ENCODE results near the gene BRD2. TPM values are rescaled to one million over a fixed set of nuclear protein-coding genes. Genes with fewer than 3 reads are reported as not detected.

BRD2 gene
- total RNA-seq, 1 donor from 2014 or later = 331 TPM

DNA sequence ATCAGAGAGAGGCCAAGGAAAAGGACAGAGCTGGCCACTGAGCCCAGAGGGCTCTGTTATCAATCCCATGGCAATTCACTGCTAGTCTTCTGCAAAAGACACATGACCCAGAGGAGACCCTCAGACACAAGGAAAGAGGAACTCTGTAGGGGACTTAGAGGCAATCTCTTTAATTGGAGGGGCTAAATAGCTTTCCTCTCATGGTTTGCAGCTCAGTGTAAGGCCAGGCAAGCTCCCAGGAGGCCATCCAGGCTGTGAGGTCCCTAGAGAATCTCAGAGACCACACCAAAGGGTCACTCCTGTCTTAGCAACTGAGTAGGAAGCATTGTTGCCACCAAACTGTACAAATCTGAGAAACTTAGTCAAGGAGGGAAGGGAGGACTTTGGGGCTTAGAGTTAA is 51.0 kb downstream of the BRD2 start:
- intact Hi-C loops (cut with micrococcal nuclease) = no loop called here

DNA sequence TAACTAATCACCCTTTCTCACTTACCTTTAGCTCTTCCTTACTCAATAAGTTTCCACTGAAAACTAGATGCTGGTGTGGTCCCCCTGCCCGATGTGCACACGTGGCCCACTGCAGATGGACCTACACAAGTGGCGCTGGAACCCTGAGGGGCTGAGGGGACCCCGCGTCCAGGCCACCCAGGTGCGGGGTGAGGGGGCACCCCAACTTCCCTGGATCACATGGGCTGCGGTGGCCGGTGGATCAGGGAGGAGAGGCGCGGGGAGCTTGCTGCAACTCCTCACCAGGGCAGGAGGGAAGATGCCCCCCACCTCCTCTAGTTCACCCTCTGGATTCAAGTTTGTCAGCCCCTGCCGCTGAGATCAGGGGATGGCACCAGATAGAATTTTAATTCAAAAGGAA is 53.5 kb downstream of the BRD2 start:
- intact Hi-C loops (cut with micrococcal nuclease) = no loop called here

DNA sequence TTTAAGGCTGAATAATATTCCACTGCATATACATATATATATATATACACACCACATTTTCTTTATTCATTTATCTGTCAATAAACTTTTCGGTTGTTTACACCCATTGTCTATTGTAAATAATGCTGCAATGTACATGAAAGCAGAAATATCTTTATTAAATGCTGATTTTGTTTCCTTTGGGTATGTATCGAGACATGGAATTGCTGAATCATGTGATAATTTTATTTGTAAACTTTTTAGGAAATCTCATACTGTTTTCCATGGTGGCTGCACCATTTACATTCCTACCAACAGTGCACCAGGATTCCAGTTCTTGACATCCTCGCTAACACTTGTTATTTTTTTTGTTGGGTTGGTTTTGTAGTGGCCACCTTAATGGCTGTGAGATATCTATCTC is 55.1 kb downstream of the BRD2 start:
- intact Hi-C loops (cut with micrococcal nuclease) = no loop called here

DNA sequence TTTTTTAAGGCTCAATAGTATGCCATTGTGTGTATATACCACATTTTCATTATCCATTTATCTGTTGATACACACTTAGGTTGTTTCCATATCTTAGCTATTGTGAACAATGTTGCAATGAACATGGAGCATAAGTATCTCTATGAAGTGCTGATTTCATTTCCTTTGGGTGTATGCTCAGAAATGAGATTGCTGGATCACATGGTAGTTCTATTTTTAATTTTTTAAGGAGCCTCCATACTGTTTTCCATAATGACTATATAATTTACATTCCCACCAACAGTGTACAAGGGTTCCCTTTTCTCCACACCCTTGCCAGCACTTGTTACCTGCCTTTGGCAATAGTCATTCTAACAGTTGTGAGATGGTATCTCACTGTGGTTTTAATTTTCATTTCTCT is 56.1 kb downstream of the BRD2 start:
- intact Hi-C loops (cut with micrococcal nuclease) = no loop called here

DNA sequence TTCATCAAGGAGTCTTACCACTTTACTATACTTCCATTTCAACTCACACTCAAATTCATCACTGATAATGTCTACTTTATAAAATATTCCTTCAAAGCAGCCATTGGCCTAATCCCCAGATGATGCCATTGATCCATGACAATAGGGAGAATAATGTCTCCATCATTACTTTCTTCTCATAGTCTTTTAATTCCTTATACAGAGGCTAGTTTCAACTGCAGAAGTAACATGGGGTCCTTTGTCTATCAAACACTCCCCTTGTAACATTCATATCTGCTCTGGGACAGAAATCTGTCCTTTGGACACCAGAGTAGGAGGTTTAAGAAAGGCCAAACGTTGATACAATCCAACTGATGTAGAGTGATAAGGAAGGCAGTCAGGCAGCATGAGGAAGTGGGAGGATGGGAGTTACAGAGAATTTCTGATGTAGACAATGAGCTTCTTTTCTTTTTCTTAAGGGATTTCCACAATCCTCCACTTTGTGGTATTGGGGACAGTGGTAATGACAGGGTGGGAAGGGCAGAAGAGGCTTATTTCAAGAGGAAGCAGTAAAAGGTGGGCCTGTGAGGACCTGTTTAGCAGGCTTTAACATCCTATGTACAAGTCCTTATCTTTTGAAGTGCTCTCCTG is 59.9 kb downstream of the BRD2 start:
- intact Hi-C loops (cut with micrococcal nuclease) = no loop called here

DNA sequence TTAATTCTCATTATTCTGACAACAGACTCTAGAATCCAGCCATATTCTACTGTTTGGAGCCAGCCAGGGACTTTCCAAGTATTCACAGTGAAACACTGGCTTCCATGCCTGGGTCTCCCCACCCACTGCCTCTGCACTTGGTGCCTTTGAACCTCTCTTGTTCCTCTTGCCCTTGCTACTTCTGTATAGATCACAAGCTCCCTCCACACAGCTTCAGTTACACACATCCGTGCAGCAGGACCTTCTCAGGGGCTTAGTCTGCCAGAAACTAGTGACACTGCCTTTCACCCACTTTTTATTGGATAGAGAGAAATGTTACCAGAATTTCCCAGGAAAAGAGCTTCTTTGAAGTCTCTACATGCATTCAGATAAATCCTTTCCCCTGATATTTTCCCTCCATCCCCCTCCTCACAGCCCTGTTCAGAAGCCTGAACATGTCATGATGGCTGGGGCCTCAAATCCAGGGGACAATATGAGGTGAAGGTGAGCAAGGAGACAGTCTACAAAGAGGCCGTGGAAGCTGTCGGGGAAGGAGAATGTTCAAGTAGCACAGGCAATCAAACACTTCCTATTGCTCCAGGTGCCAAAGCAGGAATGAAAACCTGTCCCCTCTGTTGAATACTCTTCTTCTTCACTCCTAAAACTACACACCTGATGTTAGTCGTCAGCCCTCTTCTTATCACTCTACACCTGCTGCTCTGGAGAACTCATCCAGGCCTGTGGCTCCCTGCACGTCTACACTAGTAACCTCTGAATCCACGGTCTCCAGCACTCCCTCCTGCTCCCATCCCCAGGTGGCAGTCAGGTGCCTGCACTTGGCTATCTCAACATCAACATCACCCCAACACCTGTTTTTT is 61.2 kb downstream of the BRD2 start:
- intact Hi-C loops (cut with micrococcal nuclease) = no loop called here

DNA sequence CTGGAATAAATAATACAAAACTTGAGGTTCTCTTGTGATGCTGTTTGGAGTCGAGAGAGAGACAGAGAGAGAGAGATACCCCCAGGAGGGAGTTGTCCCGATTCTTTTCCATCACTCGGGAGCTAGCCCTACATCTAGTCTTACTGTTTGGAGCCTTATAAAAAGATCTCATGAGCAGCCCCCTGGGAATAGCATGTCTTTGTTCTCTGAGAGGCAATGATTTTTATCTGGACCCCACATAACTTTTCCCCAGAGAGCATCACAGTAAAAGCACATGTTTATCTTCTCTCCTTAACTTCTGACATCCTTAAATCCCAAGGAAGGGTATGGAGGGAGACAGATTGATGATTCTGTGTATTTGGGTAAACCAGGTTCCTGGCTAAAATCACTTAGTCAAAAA is 61.9 kb downstream of the BRD2 start:
- intact Hi-C loops (cut with micrococcal nuclease) = no loop called here

Other genes with a start within 250 kb of the BRD2 start
- gene HLA-DQA2, start 227.2 kb upstream of the BRD2 start, total RNA-seq = 3.8 and 4.3 TPM in 2 replicates
- 1.4 and 1.5 TPM in 2 replicates for gene HLA-DQB2, start 205.1 kb upstream of the BRD2 start, total RNA-seq
- 6.5 and 6.9 TPM in 2 replicates for gene HLA-DOB, start 151.6 kb upstream of the BRD2 start, total RNA-seq
- 171 and 207 TPM in 2 replicates for gene TAP2, start 129.9 kb upstream of the BRD2 start, total RNA-seq
- 448 and 470 TPM in 2 replicates for gene PSMB8, start 124.5 kb upstream of the BRD2 start, total RNA-seq
- 416 and 426 TPM in 2 replicates for gene TAP1, start 114.9 kb upstream of the BRD2 start, total RNA-seq
- 413 and 416 TPM in 2 replicates for gene PSMB9, start 114.4 kb upstream of the BRD2 start, total RNA-seq
- gene HLA-DMB, start 27.6 kb upstream of the BRD2 start, total RNA-seq = 8.5 and 9.0 TPM in 2 replicates
- 32.7 and 35.6 TPM in 2 replicates for gene HLA-DMA, start 15.5 kb upstream of the BRD2 start, total RNA-seq
- gene HLA-DOA, start 41.0 kb downstream of the BRD2 start, total RNA-seq = 1.7 and 2.5 TPM in 2 replicates
- gene HLA-DPA1, start 105.1 kb downstream of the BRD2 start, total RNA-seq = 119 and 125 TPM in 2 replicates
- 49.5 and 51.7 TPM in 2 replicates for gene HLA-DPB1, start 107.4 kb downstream of the BRD2 start, total RNA-seq
- gene COL11A2, start 223.9 kb downstream of the BRD2 start, total RNA-seq = 0.59 and 0.77 TPM in 2 replicates
- 41.5 and 41.9 TPM in 2 replicates for gene RXRB, start 232.1 kb downstream of the BRD2 start, total RNA-seq
- gene SLC39A7, start 232.3 kb downstream of the BRD2 start, total RNA-seq = 55.9 and 59.9 TPM in 2 replicates
- 9.3 and 10.9 TPM in 2 replicates for gene HSD17B8, start 236.1 kb downstream of the BRD2 start, total RNA-seq
- 41.2 and 41.6 TPM in 2 replicates for gene RING1, start 239.9 kb downstream of the BRD2 start, total RNA-seq